SK-N-MC (cell line): Measurements from ENCODE around the gene TYW1.

Experiments used
- EZH2 ChIP-seq: fragments of 200-600 bp; sonication (generic); IDR thresholded peaks from one replicate; pipeline ENCODE4 v1.6.1; 2017; ENCODE audit warnings: antibody characterized with exemption
- FOXP2 ChIP-seq: optimal IDR thresholded peaks from 2 replicates; pipeline ENCODE3; 2011; ENCODE audit warnings: mild to moderate bottlenecking, moderate library complexity; ENCODE audit not compliant: insufficient read depth; ENCODE audit errors: extremely low read length, control extremely low read depth
- POLR2AphosphoS5 ChIP-seq: IDR thresholded peaks from 2 replicates; pipeline ENCODE4 v1.6.1; 2012; ENCODE audit warnings: mild to moderate bottlenecking, low read depth, low read length, borderline replicate concordance

GRCh38 chr7:66964411-66964810, 32.2 kb upstream of the TYW1 start:
- TF ChIP-seq EZH2 (no peak), POLR2AphosphoS5 (no peak), FOXP2 (no peak)
